Stimulated activated CD4-positive, alpha-beta T cell treated with anti-CD3 and anti-CD28 coated beads, Interleukin-4, amount 100 ng/mL, for 4 hours (primary cell): ENCODE data around the gene KCTD14.
"Not testable (repeated sequence)": the region's sequence is repeated elsewhere in the genome, so short reads cannot be mapped to it uniquely, and the experiment has no call there.

Source experiments
- DNase-seq, 2 experiments: peaks; one replicate each; pipeline ENCODE4 v3.0.0-alpha.2; 2020

Gene KCTD14, protein sequence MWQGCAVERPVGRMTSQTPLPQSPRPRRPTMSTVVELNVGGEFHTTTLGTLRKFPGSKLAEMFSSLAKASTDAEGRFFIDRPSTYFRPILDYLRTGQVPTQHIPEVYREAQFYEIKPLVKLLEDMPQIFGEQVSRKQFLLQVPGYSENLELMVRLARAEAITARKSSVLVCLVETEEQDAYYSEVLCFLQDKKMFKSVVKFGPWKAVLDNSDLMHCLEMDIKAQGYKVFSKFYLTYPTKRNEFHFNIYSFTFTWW

GRCh38 chr11:78022397-78023396 is at the start of gene KCTD14:
Gene KCTD14, minus strand, starts transcription at chr11:78023276. Its CDS starts 27 bp downstream, at chr11:78023249.
- DNase-seq, result no peak

- DNase-seq, result no peak
Observed at GRCh38 chr11:78072455-78072854, 49.4 kb upstream of the KCTD14 start.

- no peak for DNase-seq
Observed at GRCh38 chr11:78071717-78072116, 48.6 kb upstream of the KCTD14 start.

DNA sequence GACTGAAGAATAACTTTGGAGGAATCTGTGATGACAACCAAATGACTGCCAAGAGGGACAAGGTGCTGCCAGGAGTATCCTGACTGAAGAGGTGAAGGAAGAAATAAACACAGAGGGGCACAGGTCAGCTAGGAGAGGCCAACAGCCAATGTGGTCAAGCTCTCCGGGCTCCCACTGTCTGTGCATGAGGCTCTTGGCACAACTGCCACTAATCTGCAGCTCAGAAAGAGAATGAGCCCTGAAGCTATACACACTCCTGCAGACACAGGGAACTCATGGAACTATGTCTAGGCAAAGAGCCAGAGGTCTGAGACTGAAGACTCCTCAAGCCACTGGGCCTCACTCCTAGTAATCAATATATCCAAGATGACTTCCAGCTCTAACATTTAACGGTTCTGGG is 47.5 kb upstream of the KCTD14 start:
- no peak for DNase-seq

- no peak for DNase-seq
Observed at GRCh38 chr11:78069465-78069864, 46.4 kb upstream of the KCTD14 start.

- no peak for DNase-seq
Observed at GRCh38 chr11:78067704-78068103, 44.6 kb upstream of the KCTD14 start.

- DNase-seq, result no peak
Observed at GRCh38 chr11:78066471-78066870, 43.4 kb upstream of the KCTD14 start.

DNA sequence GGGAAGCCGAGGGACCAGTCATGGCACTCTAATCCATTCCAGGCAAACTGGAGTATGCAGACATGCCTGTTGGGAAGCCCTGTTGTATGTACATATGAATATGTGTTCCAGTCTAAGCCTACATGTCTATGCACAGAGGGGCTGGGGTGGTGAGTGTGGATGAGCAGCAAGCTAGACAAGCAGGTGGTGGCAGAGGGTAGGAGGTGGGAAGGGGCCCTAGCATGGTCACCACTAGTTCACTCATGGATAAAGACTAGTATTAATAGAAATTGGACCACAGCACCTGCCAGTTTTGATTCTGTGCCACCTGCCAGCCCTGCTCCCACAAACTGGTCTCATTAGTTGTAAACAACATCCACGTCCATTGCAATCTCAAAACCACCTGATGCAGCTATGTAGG is 42.1 kb upstream of the KCTD14 start:
- no peak for DNase-seq

DNA sequence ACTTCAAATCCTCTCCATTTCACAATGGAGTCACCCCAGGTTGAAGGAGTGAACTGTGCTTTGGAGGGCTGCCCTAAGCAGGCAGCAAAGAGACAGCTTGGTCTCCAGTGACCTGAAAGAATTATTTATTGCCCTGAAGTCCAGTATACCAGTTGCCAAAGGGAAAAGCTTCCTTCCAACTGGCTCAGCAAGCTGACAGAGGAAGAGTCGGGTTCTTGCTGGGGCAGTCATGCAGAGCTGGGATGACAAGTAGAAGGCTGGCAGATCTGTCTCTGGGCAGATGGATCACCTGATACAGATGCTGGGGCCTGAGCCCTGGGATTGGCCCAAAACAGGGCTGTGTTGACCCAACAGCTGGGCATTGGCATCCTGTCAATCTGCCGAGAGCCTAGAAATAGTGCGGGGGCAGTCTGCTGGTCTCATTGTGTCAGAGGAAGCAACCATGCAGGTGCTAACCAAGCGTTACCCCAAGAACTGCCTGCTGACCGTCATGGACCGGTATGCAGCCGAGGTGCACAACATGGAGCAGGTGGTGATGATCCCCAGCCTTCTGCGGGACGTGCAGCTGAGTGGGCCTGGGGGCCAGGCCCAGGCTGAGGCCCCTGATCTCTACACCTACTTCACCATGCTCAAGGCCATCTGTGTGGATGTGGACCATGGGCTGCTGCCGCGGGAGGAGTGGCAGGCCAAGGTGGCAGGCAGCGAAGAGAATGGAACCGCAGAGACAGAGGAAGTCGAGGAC is 40.5 kb upstream of the KCTD14 start, which contains the start of gene THRSP:
Gene THRSP, plus strand, starts transcription at position 422 of the 742 bp plus-strand sequence. Its CDS starts 21 bp downstream, at position 443.
- no peak for DNase-seq

- DNase-seq, result no peak
Observed at GRCh38 chr11:78062671-78063070, 39.6 kb upstream of the KCTD14 start.

GRCh38 chr11:78061921-78062311 is 38.8 kb upstream of the KCTD14 start:
- DNase-seq, result no peak

GRCh38 chr11:78061088-78061920 is 38.2 kb upstream of the KCTD14 start:
- DNase-seq, result no peak

DNA sequence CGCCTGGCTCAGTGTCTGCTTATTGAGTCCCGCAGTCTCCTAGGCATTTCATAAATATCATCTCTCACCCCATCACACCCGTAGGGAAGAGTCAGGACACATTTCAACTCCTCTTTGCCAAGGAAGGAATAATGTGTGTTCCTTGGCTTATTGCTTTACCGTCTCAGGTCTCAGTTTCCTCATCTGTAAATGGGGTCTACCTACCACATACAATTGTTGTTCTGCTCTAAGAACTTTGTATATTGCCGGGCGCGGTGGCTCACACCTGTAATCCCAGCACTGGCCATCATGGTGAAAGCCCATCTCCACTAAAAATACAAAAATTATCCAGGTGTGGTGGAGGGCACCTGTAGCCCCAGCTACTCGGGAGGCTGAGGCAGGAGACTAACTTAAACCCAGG is 37.5 kb upstream of the KCTD14 start:
- DNase-seq, result no peak

DNA sequence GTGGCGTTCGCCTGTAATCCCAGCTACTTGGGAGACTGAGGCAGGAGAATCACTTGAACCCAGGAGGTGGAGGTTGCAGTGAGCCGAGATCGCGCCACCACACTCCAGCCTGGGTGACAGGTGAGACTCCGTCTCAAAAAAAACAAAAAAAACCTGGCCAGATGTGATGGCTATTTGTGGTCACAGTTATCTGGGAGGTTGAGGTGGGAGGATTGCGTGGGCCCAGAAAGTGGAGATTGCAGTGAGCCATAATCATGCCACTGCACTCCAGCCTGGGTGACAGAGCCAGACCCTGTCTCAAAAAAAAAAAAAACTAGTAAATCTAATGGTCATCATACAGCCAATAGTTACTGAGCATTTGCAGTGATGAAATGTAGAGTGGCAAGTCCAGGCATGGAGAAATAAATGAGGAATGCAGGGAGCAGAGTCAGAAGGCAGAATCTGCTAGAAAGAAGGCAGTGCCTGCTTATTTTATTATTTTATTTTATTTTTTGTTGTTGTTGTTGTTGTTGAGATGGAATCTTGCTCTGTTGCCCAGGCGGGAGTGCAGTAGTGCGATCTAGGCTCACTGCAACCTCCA is 36.8 kb upstream of the KCTD14 start:
- not testable (repeated sequence) for DNase-seq

- DNase-seq, result no peak
Observed at GRCh38 chr11:78057462-78058055, 34.5 kb upstream of the KCTD14 start.

DNA sequence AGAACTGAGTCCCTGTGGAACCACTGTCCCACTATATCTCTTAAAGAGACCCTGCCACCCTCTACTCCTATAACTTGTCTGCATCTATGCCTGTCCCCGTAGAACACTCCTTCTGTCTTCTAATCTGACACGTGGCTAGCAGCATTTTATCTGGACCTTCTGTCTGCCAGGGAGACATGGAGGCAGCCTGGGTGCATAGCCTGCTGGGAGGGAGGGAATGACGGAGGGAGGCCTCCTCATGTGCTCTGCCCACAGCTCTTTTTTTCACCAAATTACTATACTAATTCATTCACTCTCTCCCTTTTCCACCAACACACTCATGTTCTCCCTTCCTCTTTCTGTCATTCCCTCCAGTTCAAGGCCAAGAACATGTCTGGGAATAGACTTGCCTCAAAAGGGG is 33.0 kb upstream of the KCTD14 start:
- no peak for DNase-seq

DNA sequence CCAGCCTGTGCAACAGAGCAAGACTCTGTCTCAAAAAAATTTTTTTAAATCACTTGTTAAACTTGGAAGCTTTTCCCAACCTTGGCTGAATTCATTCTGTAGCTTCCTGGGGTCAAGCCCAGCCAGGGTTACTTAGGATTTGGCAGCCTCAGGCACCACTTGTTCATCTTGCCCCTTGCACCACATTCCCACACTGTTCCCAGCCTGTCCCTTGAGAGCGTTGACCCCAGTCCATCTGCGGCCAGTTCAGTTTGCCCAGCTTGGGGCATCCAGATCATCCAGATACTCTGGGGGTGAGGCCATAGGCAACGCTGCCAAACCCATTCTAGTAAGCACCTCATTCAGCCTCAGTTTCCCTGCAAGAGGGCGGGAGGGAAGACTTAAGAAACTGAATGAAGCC is 31.9 kb upstream of the KCTD14 start:
- DNase-seq, result no peak

DNA sequence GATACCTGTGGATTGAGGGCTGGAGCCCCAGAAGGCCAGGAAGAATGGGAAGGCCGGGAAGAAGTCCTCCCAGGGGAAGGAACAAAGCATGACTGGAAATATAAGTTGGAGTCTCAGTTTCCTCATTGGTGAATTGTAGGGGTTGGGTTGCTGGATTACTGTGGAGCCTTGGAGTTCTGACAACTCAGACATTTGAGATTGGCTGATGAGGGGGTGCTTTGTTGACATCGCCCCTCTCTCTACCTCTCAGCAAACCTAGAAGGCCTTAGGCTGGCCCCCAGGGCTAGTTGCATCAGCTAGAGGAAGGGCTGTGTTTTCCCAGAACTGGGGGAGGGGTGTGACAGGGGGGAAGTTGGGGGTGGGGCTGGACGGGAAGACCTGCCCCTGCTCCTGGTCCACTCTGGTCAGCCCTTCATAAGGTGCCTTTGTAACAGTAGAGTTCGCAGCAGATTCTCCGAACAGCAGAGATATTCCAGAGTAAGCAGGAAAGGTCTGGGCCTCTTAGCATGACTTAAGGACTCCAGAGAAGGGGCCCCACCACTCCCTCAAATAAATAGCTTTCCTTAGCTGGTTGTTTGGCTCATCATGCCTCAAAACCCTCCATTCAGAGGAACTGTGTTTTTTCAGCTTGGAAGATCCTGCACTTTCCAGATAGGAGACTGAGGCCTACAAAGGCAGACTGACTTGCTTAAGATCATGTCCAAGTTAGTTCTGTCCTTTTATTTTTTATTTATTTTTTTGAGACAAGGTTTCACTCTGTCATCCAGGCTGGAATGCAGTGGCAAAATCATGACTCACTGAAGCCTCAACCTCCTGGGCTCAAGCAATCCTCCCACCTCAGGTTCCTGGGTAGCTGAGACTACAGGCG is 28.1 kb upstream of the KCTD14 start:
- DNase-seq, result no peak

DNA sequence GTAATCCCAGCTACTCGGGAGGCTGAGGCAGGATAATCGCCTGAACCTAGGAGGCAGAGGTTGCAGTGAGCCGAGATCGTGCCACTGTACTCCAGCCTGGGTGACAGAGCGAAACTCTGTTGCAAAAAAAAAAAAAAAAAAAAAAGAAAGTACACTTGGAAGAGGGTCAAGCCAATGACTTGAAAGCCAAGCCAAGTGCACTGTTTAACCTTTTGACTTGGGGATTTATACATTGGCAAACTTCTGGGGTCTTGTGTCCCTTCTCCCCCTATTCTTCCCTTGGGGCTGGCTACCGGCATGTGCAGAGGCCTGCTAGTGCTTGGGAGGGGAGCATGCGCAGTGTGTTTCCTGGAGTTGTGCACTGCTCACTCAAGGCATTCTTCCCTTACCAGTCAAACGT is 26.3 kb upstream of the KCTD14 start:
- no peak for DNase-seq

GRCh38 chr11:78048561-78048960 is 25.5 kb upstream of the KCTD14 start:
- DNase-seq, result no peak

- no peak for DNase-seq
Observed at GRCh38 chr11:78046486-78046854, 23.4 kb upstream of the KCTD14 start.
